HG03045 (cell line): ENCODE results near the gene PIK3R2.
"Not testable (repeated sequence)": the region's sequence is repeated elsewhere in the genome, so short reads cannot be mapped to it uniquely, and the experiment has no call there.

Experiments
- ATAC-seq: cut with Tn5 transposase; IDR thresholded peaks from one replicate; pipeline ENCODE4 v1.9.1; 2021; ENCODE audit warnings: mild to moderate bottlenecking, moderate library complexity; ENCODE audit not compliant: unreplicated experiment

Gene PIK3R2

GRCh38 chr19:18152442-18152816, 534 bp upstream of the PIK3R2 start:
- peak; percentile 65 for ATAC-seq

GRCh38 chr19:18153556-18154134, 682 bp downstream of the PIK3R2 start:
- no peak for ATAC-seq

GRCh38 chr19:18155095-18156087, 2.4 kb downstream of the PIK3R2 start:
- ATAC-seq, result no peak

- ATAC-seq, result no peak
Measured at GRCh38 chr19:18156268-18156667, 3.3 kb downstream of the PIK3R2 start.

- ATAC-seq, result no peak
Measured at GRCh38 chr19:18156841-18157464, 4.0 kb downstream of the PIK3R2 start.

- ATAC-seq, result no peak
Measured at GRCh38 chr19:18157465-18158063, 4.6 kb downstream of the PIK3R2 start.

- no peak for ATAC-seq
Measured at GRCh38 chr19:18158467-18158866, 5.5 kb downstream of the PIK3R2 start.

GRCh38 chr19:18159059-18159616, 6.2 kb downstream of the PIK3R2 start:
- not testable (repeated sequence) for ATAC-seq

GRCh38 chr19:18159810-18160209, 6.8 kb downstream of the PIK3R2 start:
- no peak for ATAC-seq

GRCh38 chr19:18160493-18160970, 7.6 kb downstream of the PIK3R2 start:
- no peak for ATAC-seq

GRCh38 chr19:18160971-18161635, 8.1 kb downstream of the PIK3R2 start:
- ATAC-seq, result peak; percentile 60

- ATAC-seq, result no peak
Measured at GRCh38 chr19:18161636-18162002, 8.7 kb downstream of the PIK3R2 start.

- ATAC-seq, result no peak
Measured at GRCh38 chr19:18164072-18164471, 11.1 kb downstream of the PIK3R2 start.

- ATAC-seq, result no peak
Measured at GRCh38 chr19:18165794-18166544, 13.0 kb downstream of the PIK3R2 start.

GRCh38 chr19:18167011-18167410, 14.0 kb downstream of the PIK3R2 start:
- ATAC-seq, result no peak

- no peak for ATAC-seq
Measured at GRCh38 chr19:18167975-18168645, 15.1 kb downstream of the PIK3R2 start.

GRCh38 chr19:18168673-18169381, 15.9 kb downstream of the PIK3R2 start:
- no peak for ATAC-seq

GRCh38 chr19:18170714-18171255, 17.8 kb downstream of the PIK3R2 start:
- ATAC-seq, result no peak
